A673 (cell line): ENCODE measurements around the gene MTHFSD. TPM values are rescaled to one million over a fixed set of nuclear protein-coding genes. Genes with fewer than 3 reads are reported as not detected.
A peak's percentile ranks its signal among the peaks of the same experiment; 100 is the strongest.
"Not testable (repeated sequence)": the region's sequence is repeated elsewhere in the genome, so short reads cannot be mapped to it uniquely, and the experiment has no call there.

Experiments
- BruUV-seq: library from RNA; stranded (reverse); fragments of 400-500 nt; replicated peaks from 2 replicates; lab custom pipeline; 2021; lab: Mats Ljungman, UMichigan
- CTCF ChIA-PET: fragments of 300-600 bp; sonication (Branson Sonifier 250); formaldehyde crosslinking; loops from one replicate; lab custom pipeline; 2022; ENCODE audit warnings: antibody characterized with exemption; lab: Charles Lee
- POLR2A ChIA-PET: fragments of 300-600 bp; sonication (Branson Sonifier 250); formaldehyde crosslinking; loops from one replicate; lab custom pipeline; 2022; ENCODE audit warnings: antibody characterized with exemption; ENCODE audit not compliant: low non-redundant PET; lab: Charles Lee
- DNase-seq: peaks from one replicate; pipeline ENCODE4 v3.0.0-alpha.2; 2015; ENCODE audit warnings: low spot score
- H3K27ac ChIP-seq: fragments of 200-600 bp; sonication (generic); 2 replicates; pipeline ENCODE4 v1.5.1; 2016; ENCODE audit warnings: mixed run types, low read depth, mild to moderate bottlenecking, mixed read lengths, antibody characterized with exemption, low read length; ENCODE audit not compliant: poor library complexity, severe bottlenecking
- H3K27me3 ChIP-seq: fragments of 200-600 bp; sonication (generic); replicated peaks from 2 replicates; pipeline ENCODE4 v1.6.1; 2017; ENCODE audit warnings: mixed run types, low read depth, mild to moderate bottlenecking, mixed read lengths, antibody characterized with exemption, low read length; ENCODE audit not compliant: insufficient read depth, poor library complexity
- H3K36me3 ChIP-seq: fragments of 200-600 bp; sonication (generic); 2 replicates; pipeline ENCODE4 v1.6.1; 2016; ENCODE audit warnings: mixed run types, mild to moderate bottlenecking, mixed read lengths, antibody characterized with exemption, low read length; ENCODE audit not compliant: insufficient read depth, poor library complexity, severe bottlenecking
- H3K4me1 ChIP-seq: fragments of 200-600 bp; sonication (generic); 2 replicates; pipeline ENCODE4 v1.6.1; 2017; ENCODE audit warnings: mixed run types, mild to moderate bottlenecking, mixed read lengths, antibody characterized with exemption, low read length; ENCODE audit not compliant: insufficient read depth, poor library complexity, severe bottlenecking
- H3K4me3 ChIP-seq: fragments of 200-600 bp; sonication (generic); 2 replicates; pipeline ENCODE4 v1.5.1; 2016; ENCODE audit warnings: low read depth, mixed run types, mild to moderate bottlenecking, mixed read lengths, low read length; ENCODE audit not compliant: poor library complexity, severe bottlenecking
- H3K9me3 ChIP-seq: fragments of 200-600 bp; sonication (generic); 2 replicates; pipeline ENCODE4 v1.6.1; 2016; ENCODE audit warnings: mixed run types, low read depth, mild to moderate bottlenecking, mixed read lengths, antibody characterized with exemption, low read length; ENCODE audit not compliant: poor library complexity, severe bottlenecking
- CTCF ChIP-seq: fragments of 300-800, 200-600 bp; sonication (generic); conservative IDR thresholded peaks from 2 replicates; pipeline ENCODE4 v1.5.1; 2017; ENCODE audit warnings: low read depth, mild to moderate bottlenecking, antibody characterized with exemption, low read length, moderate library complexity, mixed read lengths
- EZH2 ChIP-seq: fragments of 200-600 bp; sonication (generic); IDR thresholded peaks from 2 replicates; pipeline ENCODE4 v1.6.1; 2017; ENCODE audit warnings: borderline replicate concordance, low read depth, mild to moderate bottlenecking, mixed read lengths, antibody characterized with exemption, low read length; ENCODE audit not compliant: poor library complexity, severe bottlenecking
- intact Hi-C: fragments of 100-400 bp; cut with micrococcal nuclease; formaldehyde crosslinking; loops from one replicate; pipeline ENCODE4 v1.10.0; 2022; ENCODE audit not compliant: unreplicated experiment
- total RNA-seq: library from RNA; stranded (reverse); gene quantifications from 2 replicates; pipeline ENCODE4 v1.2.3, GENCODE V29; 2021

MTHFSD gene
- total RNA-seq, 1 experiment from 2014 or later = 27.5 TPM

- Histone ChIP-seq H3K27ac (no peak overlapping the region), H3K4me3 (no peak overlapping the region), H3K4me1 (no peaks in the 10 kb centered on the region), H3K36me3 (no peaks in the 10 kb centered on the region), H3K27me3 (peaks cover 64% of the 10 kb centered on the region), H3K9me3 (no peaks in the 10 kb centered on the region)
- no peak for DNase-seq
- BruUV-seq = no TSS peak
- intact Hi-C loops = no loop called here
- ChIA-PET CTCF (no interaction called here), POLR2A (no interaction called here)
- peak; percentile 20 for TF ChIP-seq EZH2
- TF ChIP-seq CTCF = no peak
These were observed 39.0 kb upstream of the MTHFSD start for GRCh38 chr16:86593913-86594620.

GRCh38 chr16:86591270-86591669, 36.2 kb upstream of the MTHFSD start:
- no peak overlapping the region for H3K27ac ChIP-seq
- no peaks in the 10 kb centered on the region for H3K9me3 ChIP-seq
- ChIA-PET CTCF (no interaction called here), POLR2A (no interaction called here)
- no peaks in the 10 kb centered on the region for H3K36me3 ChIP-seq
- H3K4me1 ChIP-seq = no peaks in the 10 kb centered on the region
- no peak for DNase-seq
- intact Hi-C loops = no loop called here
- peaks cover 60% of the 10 kb centered on the region for H3K27me3 ChIP-seq
- TF ChIP-seq EZH2 = no peak
- no peak for TF ChIP-seq CTCF
- no peak overlapping the region for H3K4me3 ChIP-seq
- no TSS peak for BruUV-seq

- Histone ChIP-seq H3K9me3 (no peaks in the 10 kb centered on the region), H3K4me1 (no peaks in the 10 kb centered on the region), H3K27me3 (peaks cover 55% of the 10 kb centered on the region), H3K36me3 (no peaks in the 10 kb centered on the region), H3K27ac (no peak overlapping the region), H3K4me3 (no peak overlapping the region)
- intact Hi-C loops = no loop called here
- POLR2A ChIA-PET = no interaction called here
- BruUV-seq = no TSS peak
- no peak for DNase-seq
- CTCF ChIA-PET = no interaction called here
- no peak for TF ChIP-seq CTCF
- no peak for TF ChIP-seq EZH2
These were observed 35.6 kb upstream of the MTHFSD start for GRCh38 chr16:86590501-86591144.

- H3K4me1 ChIP-seq, BruUV-seq, CTCF ChIA-PET, H3K9me3 ChIP-seq, DNase-seq, H3K4me3 ChIP-seq, POLR2A ChIA-PET, H3K36me3 ChIP-seq, intact Hi-C loops, H3K27ac ChIP-seq: not testable (repeated sequence)
- H3K27me3 ChIP-seq = peaks cover 31% of the 10 kb centered on the region
These were observed 32.9 kb upstream of the MTHFSD start for GRCh38 chr16:86587955-86588354.
